ENCODE measurements around the gene EID1. TPM values are rescaled to one million over a fixed set of nuclear protein-coding genes. Genes with fewer than 3 reads are reported as not detected.

EID1 gene
- total and polyA plus RNA-seq, 4 donors: 45.7 to 70.6 (median 61.1) TPM

- WGBS: 58% methylated on average over 2 of the region's 2 CpGs
- TF ChIP-seq NR2F2 (IDR thresholded peaks at IDR 0.05) (no peak), RXRA (IDR thresholded peaks at IDR 0.05) (no peak), HNF4A (conservative IDR thresholded peaks at IDR 0.05) (no peak), FOXA1 (IDR thresholded peaks at IDR 0.05) (no peak), GABPA (IDR thresholded peaks at IDR 0.05 in 1 of 2, conservative IDR thresholded peaks at IDR 0.05 in 1 of 2) (no peak), MAX (IDR thresholded peaks at IDR 0.05) (no peak), YY1 (IDR thresholded peaks at IDR 0.05) (no peak), CTCF (IDR thresholded peaks at IDR 0.05; ENCODE audit: low read depth, low read length, missing input control) (no peak), JUND (IDR thresholded peaks at IDR 0.05) (no peak), ATF3 (IDR thresholded peaks at IDR 0.05) (no peak), EGR1 (IDR thresholded peaks at IDR 0.05; ENCODE audit: low read depth in 2 of 2) (no peak), RAD21 (IDR thresholded peaks at IDR 0.05) (no peak), REST (IDR thresholded peaks at IDR 0.05) (no peak), ZBTB33 (IDR thresholded peaks at IDR 0.05) (no peak), FOXA2 (IDR thresholded peaks at IDR 0.05) (no peak), TAF1 (conservative IDR thresholded peaks at IDR 0.05) (no peak)
Measured at GRCh38 chr15:48887144-48887543, 9.2 kb downstream of the EID1 start.

GRCh38 chr15:48888191-48888590 is 10.3 kb downstream of the EID1 start:
- Histone ChIP-seq H3K9ac (ENCODE audit: low read depth in 1 of 2, low read length in 2 of 2) (no peak overlapping the region), H3K4me3 (ENCODE audit: low read depth in 1 of 3, low read length in 3 of 3) (no peak overlapping the region), H3K4me1 (ENCODE audit: control insufficient read depth in 4 of 4, insufficient read depth in 4 of 4, low read length in 3 of 4) (no peaks in the 10 kb centered on the region), H3K9me3 (ENCODE audit: control insufficient read depth in 4 of 4, low read length in 3 of 4) (no peaks in the 10 kb centered on the region), H3K36me3 (ENCODE audit: control insufficient read depth in 4 of 4, insufficient read depth in 3 of 4, low read depth in 1 of 4, low read length in 3 of 4) (no peaks in the 10 kb centered on the region), H3K27me3 (ENCODE audit: control insufficient read depth in 4 of 4, insufficient read depth in 4 of 4, low read length in 3 of 4) (peaks cover 0 to 2% (median 0%) of the 10 kb centered on the region in 4 donors), H3K27ac (ENCODE audit: low read depth in 1 of 2, low read length in 2 of 2) (no peak overlapping the region)
- 90% methylated on average over 4 of the region's 4 CpGs for WGBS
- no peak for TF ChIP-seq CTCF (IDR thresholded peaks at IDR 0.05; ENCODE audit: low read depth, low read length, missing input control)
- TF ChIP-seq MAX (IDR thresholded peaks at IDR 0.05): no peak
- no peak for TF ChIP-seq FOXA1 (IDR thresholded peaks at IDR 0.05)
- no peak for TF ChIP-seq ATF3 (IDR thresholded peaks at IDR 0.05)
- no peak for TF ChIP-seq FOXA2 (IDR thresholded peaks at IDR 0.05)
- TF ChIP-seq ZBTB33 (IDR thresholded peaks at IDR 0.05): no peak
- no peak for TF ChIP-seq HNF4A (conservative IDR thresholded peaks at IDR 0.05)
- no peak for TF ChIP-seq YY1 (IDR thresholded peaks at IDR 0.05)
- TF ChIP-seq SP1 (IDR thresholded peaks at IDR 0.05): no peak
- no peak for TF ChIP-seq RAD21 (IDR thresholded peaks at IDR 0.05)
- no peak for TF ChIP-seq TAF1 (conservative IDR thresholded peaks at IDR 0.05)
- no peak for TF ChIP-seq JUND (IDR thresholded peaks at IDR 0.05)
- TF ChIP-seq EGR1 (IDR thresholded peaks at IDR 0.05; ENCODE audit: low read depth in 2 of 2): no peak
- DNase-seq (ENCODE audit: low spot score): no peak

More at GRCh38 chr15:48887144-48887543, 9.2 kb downstream of the EID1 start:
- Histone ChIP-seq H3K36me3 (ENCODE audit: control insufficient read depth in 4 of 4, insufficient read depth in 3 of 4, low read depth in 1 of 4, low read length in 3 of 4) (no peaks in the 10 kb centered on the region), H3K9me3 (ENCODE audit: control insufficient read depth in 4 of 4, low read length in 3 of 4) (no peaks in the 10 kb centered on the region), H3K4me3 (ENCODE audit: low read depth in 1 of 3, low read length in 3 of 3) (no peak overlapping the region), H3K27ac (ENCODE audit: low read depth in 1 of 2, low read length in 2 of 2) (no peak overlapping the region), H3K4me1 (ENCODE audit: control insufficient read depth in 4 of 4, insufficient read depth in 4 of 4, low read length in 3 of 4) (no peaks in the 10 kb centered on the region), H3K9ac (ENCODE audit: low read depth in 1 of 2, low read length in 2 of 2) (no peak overlapping the region), H3K27me3 (ENCODE audit: control insufficient read depth in 4 of 4, insufficient read depth in 4 of 4, low read length in 3 of 4) (peaks cover 0 to 2% (median 0%) of the 10 kb centered on the region in 4 donors)
- DNase-seq (ENCODE audit: low spot score): no peak
